HEK293 (cell line): ENCODE data around the gene ZBED6.

ENCODE experiments used
- CTCF ChIA-PET: fragments of 350-600 bp; formaldehyde crosslinking; extraction: SDS; loops from one replicate; lab custom pipeline; 2021; ENCODE audit warnings: antibody characterized with exemption; lab: Yijun Ruan, JAX
- POLR2A ChIA-PET: fragments of 300-600 bp; formaldehyde crosslinking; extraction: SDS; loops from one replicate; lab custom pipeline; 2020; ENCODE audit warnings: antibody characterized with exemption, inconsistent platforms; lab: Yijun Ruan, JAX
- H3K27ac ChIP-seq: fragments of 200-500 bp; sonication (Bioruptor generic); 2 replicates; pipeline ENCODE4 v1.5.1; 2014; ENCODE audit warnings: low read depth, low read length, control low read depth, inconsistent platforms; ENCODE audit errors: extremely low read depth
- H3K36me3 ChIP-seq, 2 experiments: fragments of 200-500 bp in 1 of 2; sonication (Bioruptor generic) in 1 of 2; 1 replicate in 1 of 2; 2 replicates in 1 of 2; pipeline ENCODE4 v1.5.1; 2014 to 2017; ENCODE audit warnings: inconsistent platforms in 2 of 2, low read length in 2 of 2; ENCODE audit not compliant: control insufficient read depth in 2 of 2, insufficient read depth in 1 of 2
- H3K4me1 ChIP-seq: fragments of 200-500 bp; sonication (Bioruptor generic); 2 replicates; pipeline ENCODE4 v1.5.1; 2014; ENCODE audit warnings: mild to moderate bottlenecking, low read length, inconsistent platforms; ENCODE audit not compliant: control insufficient read depth, insufficient read depth
- H3K4me3 ChIP-seq: 2 replicates; pipeline ENCODE4 v1.5.1; 2011; ENCODE audit warnings: low read depth, mild to moderate bottlenecking, control low read depth, low read length, moderate library complexity
- H3K9me3 ChIP-seq: fragments of 200-500 bp; sonication (Bioruptor generic); 2 replicates; pipeline ENCODE4 v1.5.1; 2014; ENCODE audit warnings: low read depth, low read length, inconsistent platforms; ENCODE audit not compliant: control insufficient read depth, insufficient read depth
- HIC1 ChIP-seq: fragments of 450-650 bp; formaldehyde crosslinking; IDR thresholded peaks from 2 replicates; pipeline ENCODE4 v1.5.1; 2016; ENCODE audit warnings: missing biosample characterization, missing genetic modification characterization
- PBX3 ChIP-seq: sonication (generic); formaldehyde crosslinking; IDR thresholded peaks from 2 replicates; pipeline ENCODE4 v1.8.1; 2022; ENCODE audit warnings: mild to moderate bottlenecking, moderate library complexity, missing genetic modification reagents
- PRDM4 ChIP-seq: fragments of 450-650 bp; formaldehyde crosslinking; IDR thresholded peaks from 2 replicates; pipeline ENCODE4 v1.5.1; 2017; ENCODE audit warnings: missing biosample characterization, missing genetic modification characterization
- REST ChIP-seq: fragments of 450-650 bp; formaldehyde crosslinking; IDR thresholded peaks from 2 replicates; pipeline ENCODE4 v1.5.1; 2016; ENCODE audit warnings: missing biosample characterization, missing genetic modification characterization
- ZBTB44 ChIP-seq: fragments of 450-650 bp; IDR thresholded peaks from 2 replicates; pipeline ENCODE4 v1.5.1; 2018; ENCODE audit warnings: missing biosample characterization, mild to moderate bottlenecking, missing genetic modification characterization
- ZFP3 ChIP-seq: fragments of 450-650 bp; formaldehyde crosslinking; IDR thresholded peaks from 2 replicates; pipeline ENCODE4 v1.5.1; 2016; ENCODE audit warnings: low read depth, missing biosample characterization, missing genetic modification characterization
- ZNF121 ChIP-seq: fragments of 450-650 bp; formaldehyde crosslinking; IDR thresholded peaks from 2 replicates; pipeline ENCODE4 v1.5.1; 2016; ENCODE audit warnings: missing biosample characterization, missing genetic modification characterization
- ZNF174 ChIP-seq: fragments of 450-650 bp; formaldehyde crosslinking; IDR thresholded peaks from 2 replicates; pipeline ENCODE4 v1.5.0; 2017; ENCODE audit warnings: missing biosample characterization, mild to moderate bottlenecking, missing genetic modification characterization
- ZNF18 ChIP-seq: fragments of 450-650 bp; formaldehyde crosslinking; IDR thresholded peaks from 2 replicates; pipeline ENCODE4 v1.5.1; 2016; ENCODE audit warnings: missing biosample characterization, missing genetic modification characterization
- ZNF302 ChIP-seq: fragments of 450-650 bp; formaldehyde crosslinking; IDR thresholded peaks from 2 replicates; pipeline ENCODE4 v1.5.1; 2016; ENCODE audit warnings: missing biosample characterization, missing genetic modification characterization, low read depth
- ZNF423 ChIP-seq: fragments of 450-650 bp; formaldehyde crosslinking; IDR thresholded peaks from 2 replicates; pipeline ENCODE4 v1.5.1; 2016; ENCODE audit warnings: missing biosample characterization, missing genetic modification characterization
- ZNF560 ChIP-seq: fragments of 450-650 bp; formaldehyde crosslinking; IDR thresholded peaks from 2 replicates; pipeline ENCODE4 v1.5.1; 2017; ENCODE audit warnings: missing biosample characterization, missing genetic modification characterization, borderline replicate concordance
- ZNF654 ChIP-seq: fragments of 450-650 bp; formaldehyde crosslinking; IDR thresholded peaks from 2 replicates; pipeline ENCODE4 v1.5.1; 2016; ENCODE audit warnings: low read depth, missing biosample characterization, missing genetic modification characterization
- ZNF785 ChIP-seq: fragments of 450-650 bp; formaldehyde crosslinking; IDR thresholded peaks from 2 replicates; pipeline ENCODE4 v1.5.1; 2016; ENCODE audit warnings: missing biosample characterization, missing genetic modification characterization
- ZSCAN30 ChIP-seq: fragments of 450-650 bp; IDR thresholded peaks from 2 replicates; pipeline ENCODE4 v1.5.1; 2018; ENCODE audit warnings: missing biosample characterization, mild to moderate bottlenecking, missing genetic modification characterization, moderate library complexity

The ZBED6 gene

GRCh38 chr1:203778146-203778545 lies 17.3 kb upstream of the ZBED6 start:
- Histone ChIP-seq H3K4me3 (no peak overlapping the region), H3K27ac (no peak overlapping the region), H3K4me1 (no peaks in the 10 kb centered on the region), H3K9me3 (no peaks in the 10 kb centered on the region), H3K36me3 (no peaks in the 10 kb centered on the region)
- CTCF ChIA-PET, result interaction anchor here (0.6 kb wide), 1 partner anchor 242 kb away, joined by 4 read pairs; no protein-coding TSS in a partner anchor
- POLR2A ChIA-PET, result no interaction called here
- TF ChIP-seq HIC1 (tag by site-specific recombination) (no peak), ZBTB44 (tag by site-specific recombination) (no peak), ZNF302 (tag by site-specific recombination) (no peak), ZNF121 (tag by site-specific recombination) (no peak)

- Histone ChIP-seq H3K4me1 (no peaks in the 10 kb centered on the region), H3K9me3 (no peaks in the 10 kb centered on the region), H3K4me3 (no peak overlapping the region), H3K27ac (no peak overlapping the region), H3K36me3 (no peaks in the 10 kb centered on the region)
- POLR2A ChIA-PET, result no interaction called here
- CTCF ChIA-PET, result no interaction called here
- TF ChIP-seq ZNF18 (tag by site-specific recombination) (no peak), PRDM4 (tag by site-specific recombination) (no peak), REST (tag by site-specific recombination) (no peak), ZNF423 (tag by site-specific recombination) (no peak), ZNF560 (no peak), ZFP3 (tag by site-specific recombination) (no peak), ZNF785 (tag by site-specific recombination) (no peak), ZNF654 (tag by site-specific recombination) (no peak), ZSCAN30 (tag by site-specific recombination) (no peak), PBX3 (CRISPR knock-in tag) (no peak), ZNF174 (tag by site-specific recombination) (no peak)
- TF ChIP-seq, all 188 proteins: peak for 0
Observed at GRCh38 chr1:203778789-203779188, 16.6 kb upstream of the ZBED6 start.
